Endothelial cell of umbilical vein (primary cell): ENCODE results near the gene UBE2U. TPM values are rescaled to one million over a fixed set of nuclear protein-coding genes. Genes with fewer than 3 reads are reported as not detected.

Experiments used
- BruUV-seq: library from RNA; stranded (reverse); fragments of 400-500 nt; replicated peaks from 2 replicates; lab custom pipeline; 2021; lab: Mats Ljungman, UMichigan
- CTCF ChIA-PET: fragments of 300-600, 350-600 bp; sonication (Branson Sonifier 250); formaldehyde crosslinking; loops from one replicate; lab custom pipeline; 2021; ENCODE audit warnings: antibody characterized with exemption, inconsistent platforms; lab: Charles Lee
- POLR2A ChIA-PET: fragments of 300-600, 350-600 bp; sonication (Branson Sonifier 250); formaldehyde crosslinking; loops from one replicate; lab custom pipeline; 2021; ENCODE audit warnings: antibody characterized with exemption, inconsistent platforms; lab: Charles Lee
- DNase-seq: peaks from one replicate; pipeline ENCODE4 v3.0.0-alpha.2; 2011; ENCODE audit warnings: low read depth, low spot score
- FAIRE-seq: peaks from 2 replicates; lab custom pipeline; 2011; peaks lifted over from hg19 to GRCh38; lab: Jason Lieb, UNC
- H2AFZ ChIP-seq: 2 replicates; pipeline ENCODE4 v1.6.0; 2012; ENCODE audit warnings: low read depth, low read length, control low read depth, inconsistent platforms
- H3K27ac ChIP-seq: 2 replicates; pipeline ENCODE4 v1.5.1; 2011; ENCODE audit warnings: low read depth, mild to moderate bottlenecking, control low read depth, low read length, moderate library complexity; ENCODE audit not compliant: insufficient read depth
- H3K27me3 ChIP-seq, 2 experiments: 2 replicates each; pipeline versions ENCODE4 v1.6.0 to v1.6.1; 2011; ENCODE audit warnings: low read length in 2 of 2, mixed read lengths in 1 of 2; ENCODE audit not compliant: control insufficient read depth in 2 of 2, insufficient read depth in 2 of 2
- H3K36me3 ChIP-seq, 2 experiments: 2 replicates in 1 of 2; 3 replicates in 1 of 2; pipeline ENCODE4 v1.5.1; 2011; ENCODE audit warnings: low read length in 2 of 2, mild to moderate bottlenecking in 1 of 2, moderate library complexity in 1 of 2; ENCODE audit not compliant: control insufficient read depth in 2 of 2, insufficient read depth in 2 of 2; ENCODE audit errors: extremely low read depth in 1 of 2
- H3K4me1 ChIP-seq: 3 replicates; pipeline ENCODE4 v1.5.1; 2011; ENCODE audit warnings: mild to moderate bottlenecking, low read length; ENCODE audit not compliant: control insufficient read depth, insufficient read depth; ENCODE audit errors: extremely low read depth
- H3K4me2 ChIP-seq: 2 replicates; pipeline ENCODE4 v1.6.1; 2011; ENCODE audit warnings: low read length, control low read depth, mixed read lengths; ENCODE audit not compliant: insufficient read depth
- H3K4me3 ChIP-seq, 3 experiments: fragments of 200-600 bp in 1 of 3; sonication (generic), shearing (Covaris generic) in 1 of 3; replicated peaks in 1 of 3; 2 replicates each; pipeline ENCODE4 v1.5.1; 2011 to 2016; ENCODE audit warnings: control low read depth in 3 of 3, low read length in 3 of 3, mild to moderate bottlenecking in 2 of 3, inconsistent platforms in 1 of 3, low read depth in 1 of 3, moderate library complexity in 1 of 3; ENCODE audit not compliant: insufficient read depth in 1 of 3
- H3K79me2 ChIP-seq: 2 replicates; pipeline ENCODE4 v1.6.0; 2012; ENCODE audit warnings: low read length, inconsistent platforms; ENCODE audit not compliant: control insufficient read depth, insufficient read depth
- H3K9ac ChIP-seq: replicated peaks from 2 replicates; pipeline ENCODE3; 2011; ENCODE audit warnings: low read length, control low read depth; ENCODE audit not compliant: insufficient read depth; ENCODE audit errors: extremely low read depth
- H3K9me1 ChIP-seq: replicated peaks from 3 replicates; pipeline ENCODE4 v1.6.0; 2011; ENCODE audit warnings: mild to moderate bottlenecking, low read length; ENCODE audit not compliant: control insufficient read depth, insufficient read depth; ENCODE audit errors: extremely low read depth
- H3K9me3 ChIP-seq: replicated peaks from 2 replicates; pipeline ENCODE4 v1.5.1; 2012; ENCODE audit warnings: low read length, inconsistent platforms; ENCODE audit not compliant: control insufficient read depth, insufficient read depth
- H4K20me1 ChIP-seq: replicated peaks from 2 replicates; pipeline ENCODE3; 2011; ENCODE audit warnings: mild to moderate bottlenecking, low read length; ENCODE audit not compliant: control insufficient read depth, insufficient read depth; ENCODE audit errors: extremely low read depth
- EZH2 ChIP-seq: IDR thresholded peaks from 2 replicates; pipeline ENCODE4 v1.6.1; 2012; ENCODE audit warnings: borderline replicate concordance, low read depth, mild to moderate bottlenecking, moderate library complexity, low read length, inconsistent platforms; ENCODE audit not compliant: severe bottlenecking
- FOS ChIP-seq: IDR thresholded peaks from 2 replicates; pipeline ENCODE4 v1.6.1; 2011; ENCODE audit warnings: mild to moderate bottlenecking, low read length, moderate library complexity, borderline replicate concordance; ENCODE audit not compliant: insufficient read depth
- GATA2 ChIP-seq: IDR thresholded peaks from 2 replicates; pipeline ENCODE4 v1.7.0; 2011; ENCODE audit warnings: low read depth, mild to moderate bottlenecking, moderate library complexity, mixed read lengths, low read length; ENCODE audit not compliant: insufficient read length, insufficient read depth
- JUN ChIP-seq: IDR thresholded peaks from 2 replicates; pipeline ENCODE4 v1.6.1; 2011; ENCODE audit warnings: borderline replicate concordance, low read depth; ENCODE audit not compliant: insufficient read length, insufficient read depth
- MYC ChIP-seq: IDR thresholded peaks from one replicate; pipeline ENCODE4 v1.6.1; 2011; ENCODE audit warnings: mild to moderate bottlenecking, low read depth, low read length
- POLR2A ChIP-seq: IDR thresholded peaks from 2 replicates; pipeline ENCODE4 v1.6.1; 2012; ENCODE audit warnings: low read depth, mild to moderate bottlenecking, control low read depth, low read length
- POLR2AphosphoS5 ChIP-seq: IDR thresholded peaks from 2 replicates; pipeline ENCODE4 v1.6.1; 2012; ENCODE audit warnings: low read depth, mild to moderate bottlenecking, control low read depth, low read length, moderate library complexity; ENCODE audit not compliant: insufficient read depth
- dilution Hi-C: fragments of 300-500 bp; cut with MboI; formaldehyde crosslinking; loops from one replicate; pipeline ENCODE4 v1.15.0; 2019; ENCODE audit warnings: low sequenced_read_pairs; ENCODE audit not compliant: extremely low pct_ligation_motif_present
- intact Hi-C: fragments of 100-400 bp; cut with micrococcal nuclease; formaldehyde crosslinking; loops from one replicate; pipeline ENCODE4 v1.10.0; 2022
- polyA plus RNA-seq, 4 experiments: library from polyadenylated mRNA; depleted of rRNA in 3 of 4; stranded (reverse) in 3 of 4; unstranded in 1 of 4; fragments of >200 nt; gene quantifications; 2 replicates each; pipeline versions ENCODE4 v1.2.1 to v1.2.3, GENCODE V29; 2011 to 2012; ENCODE audit warnings: missing spikeins in 1 of 4
- total RNA-seq: library from RNA; stranded (reverse); gene quantifications from 2 replicates; pipeline ENCODE4 v1.2.3, GENCODE V29; 2021
- TF ChIP-seq, protein P1 (sequence below): IDR thresholded peaks from 2 replicates; pipeline ENCODE4 v1.6.1; 2011; ENCODE audit not compliant: insufficient read depth, insufficient read length
- TF ChIP-seq, protein P2 (sequence below), 2 donors: IDR thresholded peaks; 1 replicate in 1 of 2; 2 replicates in 1 of 2; pipeline ENCODE4 v1.5.1; 2011; ENCODE audit warnings: low read length in 2 of 2, mild to moderate bottlenecking in 2 of 2, moderate library complexity in 2 of 2, control low read depth in 1 of 2, inconsistent platforms in 1 of 2, low read depth in 1 of 2; ENCODE audit not compliant: insufficient read depth in 1 of 2; ENCODE audit errors: extremely low read depth in 1 of 2

The UBE2U gene
- total and polyA plus RNA-seq, 2 donors (not counting 3 experiments of a cell fraction or from before 2014, with no cell fraction given), result not detected

DNA sequence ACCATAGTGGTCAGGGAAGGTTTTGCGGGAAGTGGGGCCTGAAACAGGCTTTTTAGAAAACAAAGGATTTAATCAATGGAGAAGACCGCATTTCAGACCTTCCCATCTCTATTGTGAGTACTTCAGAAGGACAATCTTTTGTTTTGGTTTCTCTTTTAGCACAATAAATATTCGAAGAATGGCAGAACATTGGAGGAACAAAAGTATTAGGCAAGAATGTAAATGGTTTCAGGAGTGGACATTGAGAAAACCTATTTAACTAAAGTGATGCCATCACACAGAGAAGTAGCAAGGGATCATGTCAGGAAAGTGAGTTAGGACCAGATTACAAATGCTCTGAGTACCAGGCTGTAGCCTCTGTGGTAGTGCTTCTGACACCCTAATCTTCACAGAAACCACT lies 26.8 kb upstream of the UBE2U start:
- Histone ChIP-seq H2AFZ (no peak overlapping the region), H3K4me2 (no peak overlapping the region), H3K9me1 (no peaks in the 10 kb centered on the region), H3K79me2 (no peaks in the 10 kb centered on the region), H3K36me3 (no peaks in the 10 kb centered on the region), H4K20me1 (no peaks in the 10 kb centered on the region), H3K4me3 (no peak overlapping the region), H3K27ac (no peak overlapping the region), H3K4me1 (peaks cover 11% of the 10 kb centered on the region), H3K9me3 (no peaks in the 10 kb centered on the region), H3K9ac (no peak overlapping the region), H3K27me3 (no peaks in the 10 kb centered on the region)
- no peak for FAIRE-seq
- ChIA-PET CTCF (no interaction called here), POLR2A (no interaction called here)
- BruUV-seq, result no TSS peak
- dilution Hi-C loops (no loop called here), intact Hi-C loops (no loop called here)
- no peak for DNase-seq
- TF ChIP-seq JUN, result no peak
- TF ChIP-seq, protein P1, sequence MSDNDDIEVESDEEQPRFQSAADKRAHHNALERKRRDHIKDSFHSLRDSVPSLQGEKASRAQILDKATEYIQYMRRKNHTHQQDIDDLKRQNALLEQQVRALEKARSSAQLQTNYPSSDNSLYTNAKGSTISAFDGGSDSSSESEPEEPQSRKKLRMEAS, result no peak
- no peak for TF ChIP-seq EZH2
- no peak for TF ChIP-seq POLR2A
- no peak for TF ChIP-seq MYC
- TF ChIP-seq FOS, result no peak
- TF ChIP-seq, protein P2, sequence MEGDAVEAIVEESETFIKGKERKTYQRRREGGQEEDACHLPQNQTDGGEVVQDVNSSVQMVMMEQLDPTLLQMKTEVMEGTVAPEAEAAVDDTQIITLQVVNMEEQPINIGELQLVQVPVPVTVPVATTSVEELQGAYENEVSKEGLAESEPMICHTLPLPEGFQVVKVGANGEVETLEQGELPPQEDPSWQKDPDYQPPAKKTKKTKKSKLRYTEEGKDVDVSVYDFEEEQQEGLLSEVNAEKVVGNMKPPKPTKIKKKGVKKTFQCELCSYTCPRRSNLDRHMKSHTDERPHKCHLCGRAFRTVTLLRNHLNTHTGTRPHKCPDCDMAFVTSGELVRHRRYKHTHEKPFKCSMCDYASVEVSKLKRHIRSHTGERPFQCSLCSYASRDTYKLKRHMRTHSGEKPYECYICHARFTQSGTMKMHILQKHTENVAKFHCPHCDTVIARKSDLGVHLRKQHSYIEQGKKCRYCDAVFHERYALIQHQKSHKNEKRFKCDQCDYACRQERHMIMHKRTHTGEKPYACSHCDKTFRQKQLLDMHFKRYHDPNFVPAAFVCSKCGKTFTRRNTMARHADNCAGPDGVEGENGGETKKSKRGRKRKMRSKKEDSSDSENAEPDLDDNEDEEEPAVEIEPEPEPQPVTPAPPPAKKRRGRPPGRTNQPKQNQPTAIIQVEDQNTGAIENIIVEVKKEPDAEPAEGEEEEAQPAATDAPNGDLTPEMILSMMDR (IDR thresholded peaks at IDR 0.05; ENCODE audit: extremely low read depth in 1 of 2, insufficient read depth in 1 of 2, low read depth in 1 of 2, low read length in 2 of 2), result no peak
- no peak for TF ChIP-seq POLR2AphosphoS5
- TF ChIP-seq GATA2, result no peak
